IMR-90 (cell line): ENCODE results near the gene USP33. TPM values are rescaled to one million over a fixed set of nuclear protein-coding genes. Genes with fewer than 3 reads are reported as not detected.

Experiments
- ATAC-seq: fragments of 200-7000 bp; cut with Tn5 transposase; 2 replicates; pipeline ENCODE4 v1.9.1; 2020; ENCODE audit warnings: low read depth, mild to moderate bottlenecking, moderate library complexity
- BruUV-seq: library from RNA; stranded (reverse); fragments of 400-500 nt; replicated peaks from 2 replicates; lab custom pipeline; 2021; lab: Mats Ljungman, UMichigan
- CTCF ChIA-PET: fragments of 300-600 bp; formaldehyde crosslinking; extraction: SDS; loops from one replicate; lab custom pipeline; 2021; ENCODE audit warnings: antibody characterized with exemption; lab: Yijun Ruan, JAX
- POLR2A ChIA-PET: fragments of 300-600 bp; sonication (Branson Sonifier 250); formaldehyde crosslinking; loops from one replicate; lab custom pipeline; 2022; ENCODE audit warnings: antibody characterized with exemption; ENCODE audit not compliant: unreplicated experiment; lab: Charles Lee
- DNase-seq: peaks from one replicate; pipeline ENCODE4 v3.0.0; 2013
- H2AFZ ChIP-seq: replicated peaks from 2 replicates; pipeline ENCODE3; 2013; ENCODE audit warnings: low read length, mild to moderate bottlenecking; ENCODE audit not compliant: poor library complexity
- H2AK5ac ChIP-seq: 2 replicates; pipeline ENCODE4 v1.6.1; 2013; ENCODE audit warnings: low read depth, low read length, inconsistent platforms
- H2AK9ac ChIP-seq: replicated peaks from 2 replicates; pipeline ENCODE3; 2013; ENCODE audit warnings: mild to moderate bottlenecking, low read depth, low read length, moderate library complexity; ENCODE audit not compliant: poor library complexity
- H2BK120ac ChIP-seq: 2 replicates; pipeline ENCODE4 v1.6.1; 2013; ENCODE audit warnings: low read depth, low read length, inconsistent platforms
- H2BK15ac ChIP-seq: 3 replicates; pipeline ENCODE4 v1.6.1; 2013; ENCODE audit warnings: low read depth, low read length, inconsistent platforms
- H2BK20ac ChIP-seq: 2 replicates; pipeline ENCODE4 v1.6.1; 2013; ENCODE audit warnings: low read depth, mild to moderate bottlenecking, inconsistent platforms, low read length, moderate library complexity
- H2BK5ac ChIP-seq: 2 replicates; pipeline ENCODE4 v1.6.1; 2013; ENCODE audit warnings: mild to moderate bottlenecking, low read depth, low read length, inconsistent platforms; ENCODE audit not compliant: poor library complexity, severe bottlenecking
- H3K14ac ChIP-seq: replicated peaks from 2 replicates; pipeline ENCODE4 v1.6.1; 2013; ENCODE audit warnings: low read depth, low read length, inconsistent platforms
- H3K18ac ChIP-seq: 2 replicates; pipeline ENCODE4 v1.6.1; 2013; ENCODE audit warnings: low read depth, low read length, control low read depth
- H3K23ac ChIP-seq: 2 replicates; pipeline ENCODE4 v1.6.1; 2013; ENCODE audit warnings: low read depth, low read length, inconsistent platforms
- H3K27ac ChIP-seq: 2 replicates; pipeline ENCODE4 v1.5.1; 2013; ENCODE audit warnings: mild to moderate bottlenecking, control low read depth, low read length; ENCODE audit not compliant: insufficient read depth
- H3K27me3 ChIP-seq: 2 replicates; pipeline ENCODE4 v1.6.1; 2013; ENCODE audit warnings: low read length; ENCODE audit not compliant: control insufficient read depth, insufficient read depth
- H3K36me3 ChIP-seq: 2 replicates; pipeline ENCODE4 v1.6.1; 2013; ENCODE audit warnings: low read length, mixed read lengths; ENCODE audit not compliant: control insufficient read depth, insufficient read depth
- H3K4ac ChIP-seq: 2 replicates; pipeline ENCODE4 v1.6.1; 2013; ENCODE audit warnings: low read depth, low read length, inconsistent platforms
- H3K4me1 ChIP-seq: 2 replicates; pipeline ENCODE4 v1.6.1; 2013; ENCODE audit warnings: low read length, mixed read lengths; ENCODE audit not compliant: control insufficient read depth, insufficient read depth
- H3K4me2 ChIP-seq: 2 replicates; pipeline ENCODE4 v1.6.1; 2013; ENCODE audit warnings: low read depth, mild to moderate bottlenecking, control low read depth, low read length, moderate library complexity
- H3K4me3 ChIP-seq: 2 replicates; pipeline ENCODE4 v1.5.1; 2013; ENCODE audit warnings: low read depth, mild to moderate bottlenecking, control low read depth, low read length, moderate library complexity; ENCODE audit not compliant: insufficient read depth
- H3K56ac ChIP-seq: 2 replicates; pipeline ENCODE4 v1.6.1; 2013; ENCODE audit warnings: low read length, inconsistent platforms; ENCODE audit not compliant: insufficient read depth; ENCODE audit errors: extremely low read depth
- H3K79me1 ChIP-seq, 2 experiments: 2 replicates each; pipeline ENCODE4 v1.6.1; 2013; ENCODE audit warnings: low read length in 2 of 2, inconsistent platforms in 1 of 2, low read depth in 1 of 2
- H3K9ac ChIP-seq: 2 replicates; pipeline ENCODE4 v1.6.1; 2013; ENCODE audit warnings: low read depth, low read length, control low read depth
- H3K9me1 ChIP-seq: 2 replicates; pipeline ENCODE4 v1.6.1; 2013; ENCODE audit warnings: low read length, inconsistent platforms; ENCODE audit not compliant: insufficient read depth
- H3K9me3 ChIP-seq: 2 replicates; pipeline ENCODE4 v1.6.1; 2013; ENCODE audit warnings: low read length; ENCODE audit not compliant: control insufficient read depth, insufficient read depth
- H4K20me1 ChIP-seq: 2 replicates; pipeline ENCODE4 v1.6.1; 2013; ENCODE audit warnings: low read length, inconsistent platforms; ENCODE audit not compliant: insufficient read depth
- H4K5ac ChIP-seq: 2 replicates; pipeline ENCODE4 v1.6.1; 2013; ENCODE audit warnings: mild to moderate bottlenecking, low read depth, low read length, control low read depth
- H4K8ac ChIP-seq, 2 experiments: 2 replicates each; pipeline ENCODE4 v1.6.1; 2013; ENCODE audit warnings: low read depth in 2 of 2, low read length in 2 of 2, control low read depth in 1 of 2, inconsistent platforms in 1 of 2
- H4K91ac ChIP-seq: 2 replicates; pipeline ENCODE4 v1.6.1; 2013; ENCODE audit warnings: low read depth, low read length, inconsistent platforms; ENCODE audit not compliant: insufficient read depth
- dilution Hi-C: fragments of 300-500 bp; cut with HindIII; formaldehyde crosslinking; loops from one replicate; pipeline ENCODE4 v1.14.3; 2018; ENCODE audit warnings: low sequenced_read_pairs; ENCODE audit not compliant: unreplicated experiment
- in situ Hi-C: fragments of 300-500 bp; cut with MboI; formaldehyde crosslinking; loops from 3 replicates; pipeline ENCODE4 v1.14.3; 2019; ENCODE audit warnings: low sequenced_read_pairs, inconsistent platforms, mixed read lengths
- intact Hi-C: fragments of 100-400 bp; cut with micrococcal nuclease; formaldehyde crosslinking; loops from 2 replicates; pipeline ENCODE4 v1.10.0; 2022
- polyA plus RNA-seq, 3 experiments: library from polyadenylated mRNA; depleted of rRNA; stranded (reverse); fragments of >200 nt; gene quantifications; 2 replicates each; pipeline ENCODE4 v1.2.3, GENCODE V29; 2012; ENCODE audit warnings: low replicate concordance in 1 of 3
- total RNA-seq: library from RNA; depleted of rRNA; stranded (reverse); fragments of >200 nt; gene quantifications from 2 replicates; pipeline ENCODE4 v1.2.3, GENCODE V29; 2012
- TF ChIP-seq, protein P1 (sequence below): fragments of 150-350 bp; IDR thresholded peaks from 2 replicates; pipeline ENCODE4 v1.6.1; 2017; ENCODE audit warnings: mild to moderate bottlenecking, antibody characterized with exemption, low read length, low read depth

Gene USP33
- total and polyA plus RNA-seq, 2 of the 4 experiments (the other 2 are of a cell fraction) = 33.7 to 64.5 TPM

DNA sequence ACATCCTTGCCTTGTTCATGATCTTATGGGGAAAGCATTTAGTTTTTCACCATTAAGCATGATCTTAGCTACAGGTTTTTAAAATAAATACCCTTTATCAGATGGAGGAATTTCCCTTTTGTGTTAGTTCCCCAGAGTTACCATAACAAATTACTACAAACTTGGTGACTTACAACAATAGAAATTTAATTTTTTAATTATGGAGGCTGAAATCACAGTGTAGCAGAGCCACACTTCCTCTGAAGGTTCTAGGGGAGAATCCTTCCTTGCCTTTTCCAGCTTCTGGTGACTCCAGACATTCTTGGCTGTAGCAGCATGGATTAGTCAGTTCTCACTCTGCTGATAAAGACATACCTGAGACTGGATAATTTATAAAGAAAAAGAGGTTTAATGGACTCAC, 38.3 kb upstream of the USP33 start:
- Histone ChIP-seq H3K4me2 (no peak overlapping the region), H3K4me1 (peaks cover 3% of the 10 kb centered on the region; the same call in 1 of the 2 replicates), H3K4ac (no peak overlapping the region), H3K36me3 (peaks cover 14% of the 10 kb centered on the region), H3K9me3 (no peaks in the 10 kb centered on the region), H3K56ac (no peak overlapping the region), H2BK120ac (no peak overlapping the region), H3K18ac (no peak overlapping the region), H3K27ac (no peak overlapping the region), H3K4me3 (no peak overlapping the region), H3K14ac (no peak overlapping the region), H2AK5ac (no peak overlapping the region), H3K79me1 (peaks cover 19 to 31% of the 10 kb centered on the region in 2 experiments), H2AK9ac (no peak overlapping the region), H3K9ac (no peak overlapping the region), H2BK20ac (no peak overlapping the region), H3K9me1 (peaks cover 2% of the 10 kb centered on the region; the same call in 1 of the 2 replicates), H4K91ac (no peak overlapping the region), H2AFZ (no peak overlapping the region), H2BK5ac (no peak overlapping the region), H2BK15ac (no peak overlapping the region), H3K23ac (no peak overlapping the region), H3K27me3 (no peaks in the 10 kb centered on the region), H4K20me1 (no peaks in the 10 kb centered on the region), H4K5ac (no peak overlapping the region), H4K8ac (no peak overlapping the region)
- dilution Hi-C loops = no loop called here
- in situ Hi-C loops = no loop called here
- BruUV-seq = no TSS peak
- ChIA-PET CTCF (no interaction called here), POLR2A (no interaction called here)
- TF ChIP-seq, protein P1, sequence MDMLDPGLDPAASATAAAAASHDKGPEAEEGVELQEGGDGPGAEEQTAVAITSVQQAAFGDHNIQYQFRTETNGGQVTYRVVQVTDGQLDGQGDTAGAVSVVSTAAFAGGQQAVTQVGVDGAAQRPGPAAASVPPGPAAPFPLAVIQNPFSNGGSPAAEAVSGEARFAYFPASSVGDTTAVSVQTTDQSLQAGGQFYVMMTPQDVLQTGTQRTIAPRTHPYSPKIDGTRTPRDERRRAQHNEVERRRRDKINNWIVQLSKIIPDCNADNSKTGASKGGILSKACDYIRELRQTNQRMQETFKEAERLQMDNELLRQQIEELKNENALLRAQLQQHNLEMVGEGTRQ = no peak
- ATAC-seq (no peak), DNase-seq (peak; percentile 52)
- intact Hi-C loops = no loop called here
